Mucosa of stomach (tissue), 1 donor: ENCODE measurements around the gene AKAP17A.
"Not testable (repeated sequence)": the region's sequence is repeated elsewhere in the genome, so short reads cannot be mapped to it uniquely, and the experiment has no call there.

ENCODE experiments used
- H3K27me3 ChIP-seq: one replicate; pipeline ENCODE4 v1.7.0; 2013; ENCODE audit warnings: mild to moderate bottlenecking, low read length; ENCODE audit not compliant: control insufficient read depth, insufficient read depth
- H3K36me3 ChIP-seq: one replicate; pipeline ENCODE4 v1.7.0; 2013; ENCODE audit warnings: low read length; ENCODE audit not compliant: control insufficient read depth, insufficient read depth
- H3K4me1 ChIP-seq: one replicate; pipeline ENCODE4 v1.7.0; 2013; ENCODE audit warnings: mild to moderate bottlenecking, low read length; ENCODE audit not compliant: control insufficient read depth, insufficient read depth
- H3K4me3 ChIP-seq: one replicate; pipeline ENCODE4 v1.7.0; 2013; ENCODE audit warnings: low read length
- H3K9ac ChIP-seq: one replicate; pipeline ENCODE4 v1.7.0; 2013; ENCODE audit warnings: mild to moderate bottlenecking, low read length, moderate library complexity
- H3K9me3 ChIP-seq: one replicate; pipeline ENCODE4 v1.7.0; 2013; ENCODE audit warnings: mild to moderate bottlenecking, low read length, moderate library complexity; ENCODE audit not compliant: control insufficient read depth
- donor health status: Pancreatic carcinoma.

The AKAP17A gene

GRCh38 chrX:1623691-1624090 lies 32.3 kb downstream of the AKAP17A start:
- no peak overlapping the region for H3K4me3 ChIP-seq
- no peaks in the 10 kb centered on the region for H3K27me3 ChIP-seq
- H3K9ac ChIP-seq, result no peak overlapping the region
- no peaks in the 10 kb centered on the region for H3K36me3 ChIP-seq
- H3K4me1 ChIP-seq, result no peaks in the 10 kb centered on the region
- no peaks in the 10 kb centered on the region for H3K9me3 ChIP-seq

GRCh38 chrX:1624158-1624860 lies 32.9 kb downstream of the AKAP17A start:
- H3K4me3 ChIP-seq, H3K27me3 ChIP-seq, H3K4me1 ChIP-seq, H3K36me3 ChIP-seq, H3K9me3 ChIP-seq, H3K9ac ChIP-seq: not testable (repeated sequence)

GRCh38 chrX:1624861-1625215 lies 33.4 kb downstream of the AKAP17A start:
- H3K9me3 ChIP-seq, H3K9ac ChIP-seq, H3K4me3 ChIP-seq, H3K4me1 ChIP-seq, H3K27me3 ChIP-seq, H3K36me3 ChIP-seq: not testable (repeated sequence)

DNA sequence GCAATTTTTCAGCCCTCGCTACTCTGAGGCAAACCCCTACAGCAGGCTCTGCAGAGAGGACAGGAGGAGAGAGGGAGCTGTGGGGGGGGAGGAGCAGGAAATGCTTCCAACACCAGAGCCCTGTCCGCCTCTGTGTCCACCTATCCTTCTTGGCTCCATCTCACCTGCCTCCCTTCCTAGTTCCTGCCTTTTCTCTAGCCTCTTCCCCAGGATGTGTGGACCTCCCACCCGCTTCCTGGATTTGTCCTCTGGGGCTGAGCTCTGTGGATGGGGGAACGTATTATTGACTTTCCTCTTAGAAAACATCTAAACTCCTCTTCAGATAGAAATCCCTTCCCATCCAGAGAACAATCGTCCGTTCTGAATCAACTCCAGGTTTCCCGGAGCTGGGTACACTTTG lies 37.8 kb downstream of the AKAP17A start:
- no peaks in the 10 kb centered on the region for H3K9me3 ChIP-seq
- no peaks in the 10 kb centered on the region for H3K36me3 ChIP-seq
- H3K4me3 ChIP-seq, result no peak overlapping the region
- no peaks in the 10 kb centered on the region for H3K4me1 ChIP-seq
- no peak overlapping the region for H3K9ac ChIP-seq
- no peaks in the 10 kb centered on the region for H3K27me3 ChIP-seq

- no peak overlapping the region for H3K9ac ChIP-seq
- no peaks in the 10 kb centered on the region for H3K9me3 ChIP-seq
- H3K36me3 ChIP-seq, result no peaks in the 10 kb centered on the region
- H3K4me1 ChIP-seq, result no peaks in the 10 kb centered on the region
- H3K4me3 ChIP-seq, result no peak overlapping the region
- H3K27me3 ChIP-seq, result no peaks in the 10 kb centered on the region
These were observed 54.6 kb downstream of the AKAP17A start for GRCh38 chrX:1646009-1646408.

DNA sequence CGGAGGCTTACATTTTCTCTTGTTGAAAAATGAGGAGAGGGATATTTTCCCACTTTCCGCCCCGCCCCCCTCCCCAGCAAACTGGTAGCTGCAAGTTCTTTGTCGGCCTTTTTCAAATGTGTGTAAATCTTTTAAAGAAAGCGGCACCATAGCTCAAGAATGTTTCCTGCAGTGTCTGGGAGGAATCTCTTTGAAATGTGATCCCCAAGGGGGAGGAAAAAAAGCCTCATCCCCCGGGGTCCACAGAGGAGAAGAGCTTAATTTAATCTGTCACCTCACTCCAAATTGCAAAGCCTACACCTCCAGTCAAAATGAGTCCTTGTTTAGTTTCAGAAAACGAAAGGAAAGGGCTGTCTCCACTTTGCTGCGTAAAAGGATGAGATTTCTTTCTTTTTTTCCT lies 58.2 kb downstream of the AKAP17A start:
- H3K4me3 ChIP-seq, result no peak overlapping the region
- H3K4me1 ChIP-seq, result no peaks in the 10 kb centered on the region
- H3K36me3 ChIP-seq, result no peaks in the 10 kb centered on the region
- H3K9ac ChIP-seq, result no peak overlapping the region
- no peaks in the 10 kb centered on the region for H3K27me3 ChIP-seq
- no peaks in the 10 kb centered on the region for H3K9me3 ChIP-seq
